Glomerular visceral epithelial cell (primary cell): ENCODE data around the gene VTI1A.
A peak's percentile ranks its signal among the peaks of the same experiment; 100 is the strongest.
"Not testable (repeated sequence)": the region's sequence is repeated elsewhere in the genome, so short reads cannot be mapped to it uniquely, and the experiment has no call there.

ENCODE experiments used
- DNase-seq: peaks from one replicate; pipeline ENCODE4 v3.0.0-alpha.2; 2016; ENCODE audit errors: extremely low spot score

Gene VTI1A

DNA sequence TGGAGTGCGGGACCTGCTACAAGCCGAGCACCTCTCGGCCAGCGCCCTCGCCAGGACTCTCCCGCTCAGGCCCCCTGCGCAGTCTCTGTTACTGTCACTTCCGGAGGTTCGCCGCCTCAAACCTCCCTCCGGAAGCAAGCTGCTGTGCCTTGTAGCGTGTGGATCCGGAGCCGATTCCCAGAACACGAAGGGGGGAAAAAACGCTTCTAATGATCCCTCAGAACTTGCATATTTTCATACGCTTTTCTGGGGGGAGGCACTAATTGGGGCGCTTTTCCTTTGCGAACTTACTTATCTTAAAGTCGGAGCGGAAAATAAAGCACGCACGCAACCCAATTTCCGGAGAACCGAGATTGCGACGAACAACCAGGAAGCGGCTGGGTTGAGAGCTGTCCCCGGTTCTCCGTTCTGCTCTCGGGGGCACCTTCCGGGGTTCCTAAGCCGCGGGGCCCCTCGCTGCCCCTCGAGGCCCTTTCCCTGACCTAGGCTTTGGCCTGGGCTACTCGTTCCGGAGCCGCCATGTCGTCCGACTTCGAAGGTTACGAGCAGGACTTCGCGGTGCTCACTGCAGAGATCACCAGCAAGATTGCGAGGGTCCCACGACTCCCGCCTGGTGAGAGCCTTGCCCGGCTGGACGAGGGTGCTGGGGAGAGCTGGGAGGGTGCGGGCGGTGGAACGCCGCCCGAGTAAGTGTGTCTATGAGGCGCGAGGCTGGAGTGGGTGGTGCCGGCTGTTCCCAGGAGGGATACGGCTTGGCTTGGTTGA is at the start of gene VTI1A, which contains the start of gene ZDHHC6:
Gene VTI1A, plus strand, starts transcription at position 361 of the 765 bp plus-strand sequence. Its CDS starts 159 bp downstream, at position 520.
Gene ZDHHC6, minus strand, starts transcription at position 60 of the 765 bp plus-strand sequence. CDS start 1,478 bp downstream, outside the sequence.
- peak; percentile 83 for DNase-seq

DNA sequence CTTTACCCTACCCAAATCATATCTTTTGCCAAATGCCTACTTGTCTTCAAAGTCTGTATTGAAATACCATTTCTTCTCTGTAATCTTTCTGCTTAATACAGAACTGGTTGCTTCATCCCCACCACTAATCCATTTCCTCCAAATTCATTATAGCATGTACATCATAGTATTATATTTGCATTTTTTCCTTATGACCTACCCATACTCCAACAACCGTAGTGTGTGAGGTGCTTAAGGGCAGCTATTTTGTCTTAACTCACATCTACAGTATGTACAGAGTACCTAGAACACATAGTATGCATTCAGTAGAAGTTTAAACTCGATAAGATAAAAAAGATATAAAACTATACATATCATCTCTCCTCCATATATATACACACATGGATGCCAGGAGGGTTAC is 49.4 kb upstream of the VTI1A start:
- DNase-seq = no peak

DNA sequence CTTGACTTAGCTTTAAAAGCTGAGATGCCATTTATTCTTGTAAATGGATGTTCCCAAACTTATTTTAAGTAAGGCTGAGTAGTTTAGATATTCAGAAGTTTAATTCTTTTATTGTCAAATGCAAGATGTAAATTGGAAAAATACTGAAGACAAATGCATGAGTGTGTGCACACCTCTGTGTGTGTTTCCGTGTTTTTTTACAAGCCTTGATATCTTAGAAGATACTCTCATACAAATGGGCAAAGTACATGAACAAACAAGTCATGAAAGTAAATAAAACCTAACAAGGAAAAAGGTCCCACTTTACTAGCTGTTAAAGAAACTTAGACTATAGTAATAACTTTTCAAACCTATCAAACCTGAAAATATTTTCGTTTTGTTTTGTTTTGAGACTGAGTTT is 44.1 kb upstream of the VTI1A start:
- no peak for DNase-seq

DNA sequence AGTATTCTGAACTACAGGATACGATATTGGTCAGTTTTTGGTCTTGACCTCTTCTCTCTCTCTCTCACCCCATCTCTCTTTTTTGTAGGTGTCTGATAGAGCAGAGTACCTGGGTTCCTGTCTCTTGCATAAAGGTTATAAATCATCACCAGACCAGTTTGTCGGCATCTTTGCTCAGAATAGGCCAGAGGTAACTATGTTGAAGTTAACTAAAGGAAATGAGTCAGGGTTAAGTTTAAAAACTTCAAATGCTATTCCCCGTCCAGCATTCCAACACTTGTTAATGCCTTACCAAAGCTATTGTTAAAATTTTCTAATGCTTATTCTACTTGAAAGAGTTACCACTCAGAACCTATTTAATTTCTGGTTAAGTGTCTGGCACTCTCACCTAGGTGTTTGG is 42.4 kb upstream of the VTI1A start:
- DNase-seq = no peak

DNA sequence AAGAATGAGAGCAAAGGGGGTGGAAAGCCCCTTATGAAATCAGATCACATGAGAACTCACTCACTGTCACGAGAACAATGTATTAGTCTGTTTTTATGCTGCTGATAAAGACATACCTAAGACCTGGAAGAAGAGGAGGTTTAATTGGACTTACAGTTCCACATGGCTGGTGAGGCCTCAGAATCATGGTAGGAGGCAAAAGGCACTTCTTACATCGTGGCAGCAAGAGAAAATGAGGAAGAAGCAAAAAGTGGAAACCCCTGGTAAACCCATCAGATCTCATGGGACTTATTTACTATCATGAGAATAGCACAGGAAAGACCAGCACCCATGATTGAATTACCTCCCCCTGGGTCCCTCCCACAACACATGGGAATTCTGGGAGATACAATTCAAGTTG is 40.2 kb upstream of the VTI1A start:
- DNase-seq = not testable (repeated sequence)

DNA sequence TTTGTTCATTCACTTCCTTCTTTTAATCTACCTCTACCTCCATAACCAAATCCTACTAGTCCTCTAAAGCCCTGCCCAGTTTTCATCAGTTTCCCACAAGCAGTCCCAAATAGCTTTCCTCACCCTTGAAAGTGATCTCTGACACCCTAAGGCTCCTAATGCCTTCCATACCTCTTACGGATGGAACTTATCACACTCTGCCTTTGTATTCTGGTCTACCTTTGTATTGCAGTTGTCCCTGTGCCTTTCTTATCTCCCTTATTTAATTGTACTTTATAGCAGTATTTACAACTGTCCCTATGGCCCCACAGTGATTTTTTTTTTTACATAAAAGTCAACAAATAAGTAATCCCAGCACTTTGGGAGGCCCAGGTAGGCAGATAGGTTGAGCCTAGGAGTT is 39.3 kb upstream of the VTI1A start:
- DNase-seq = no peak

DNA sequence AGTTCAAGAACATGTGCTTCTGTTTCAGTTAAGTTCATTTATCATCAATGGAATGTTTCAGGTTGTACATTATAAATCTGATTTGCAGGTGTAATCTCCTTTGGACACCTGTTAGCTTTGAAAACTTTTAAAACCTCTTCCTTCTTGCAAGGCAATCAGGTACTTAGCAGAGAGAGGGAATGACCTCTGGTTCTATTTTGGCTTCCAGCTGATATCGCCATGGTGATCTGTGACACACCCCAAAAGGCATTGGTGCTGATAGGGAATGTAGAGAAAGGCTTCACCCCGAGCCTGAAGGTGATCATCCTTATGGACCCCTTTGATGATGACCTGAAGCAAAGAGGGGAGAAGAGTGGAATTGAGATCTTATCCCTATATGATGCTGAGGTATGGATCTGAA is 37.7 kb upstream of the VTI1A start:
- DNase-seq = no peak

DNA sequence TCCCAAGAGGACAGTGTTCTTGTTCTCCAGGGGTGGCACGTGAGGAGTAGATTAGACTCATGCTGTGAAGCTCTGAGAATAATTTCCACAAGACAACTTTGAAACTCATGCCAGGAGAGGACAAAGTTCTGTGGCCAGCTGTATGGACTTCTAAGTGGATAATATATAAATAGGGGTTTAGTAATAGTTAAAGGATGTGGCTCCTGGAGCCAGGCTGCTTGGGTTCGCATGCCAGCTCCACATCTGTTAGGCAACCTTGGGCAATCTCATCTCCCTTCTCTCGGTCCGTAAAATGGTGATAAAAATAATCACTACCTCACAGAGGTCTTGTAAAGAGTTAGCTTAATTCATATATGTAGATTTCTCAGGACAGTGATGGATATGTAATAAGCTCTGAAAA is 37.3 kb upstream of the VTI1A start:
- no peak for DNase-seq

DNA sequence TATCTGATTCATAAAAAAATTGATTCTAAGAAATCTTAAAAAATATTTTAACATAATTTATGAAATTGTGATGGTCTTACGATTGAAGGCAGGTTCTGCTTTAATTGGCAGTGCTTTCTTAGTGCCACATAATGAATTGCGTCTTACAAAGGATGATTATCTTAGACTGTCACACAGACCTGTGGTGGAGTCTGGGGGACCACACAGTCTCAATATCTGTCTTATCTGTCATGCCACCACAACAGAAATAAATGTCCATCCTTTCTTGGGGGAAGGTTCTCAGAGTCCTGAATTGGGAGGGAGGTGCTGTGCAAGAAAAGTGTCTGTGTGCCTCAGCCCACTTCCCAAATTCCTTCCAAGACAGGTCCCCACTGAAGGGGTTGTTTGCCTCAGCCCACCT is 34.3 kb upstream of the VTI1A start:
- DNase-seq = no peak

DNA sequence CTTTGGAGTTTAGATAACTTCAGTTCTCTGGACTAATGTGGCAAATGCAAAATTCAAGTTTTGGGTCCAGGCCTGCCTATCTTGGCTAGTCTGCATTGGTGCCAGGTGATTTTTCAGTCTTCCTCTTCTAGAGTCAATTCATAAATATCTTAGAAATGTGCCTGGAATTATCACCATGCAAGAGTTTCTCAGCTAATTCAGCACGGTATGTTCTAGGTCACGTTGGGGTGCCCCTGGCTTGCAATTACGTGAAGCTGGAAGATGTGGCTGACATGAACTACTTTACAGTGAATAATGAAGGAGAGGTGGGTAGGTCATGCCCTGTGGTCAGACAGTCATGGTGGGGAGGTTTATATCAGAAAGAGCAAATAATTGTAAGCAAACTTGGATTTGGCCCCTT is 25.3 kb upstream of the VTI1A start:
- DNase-seq = no peak

DNA sequence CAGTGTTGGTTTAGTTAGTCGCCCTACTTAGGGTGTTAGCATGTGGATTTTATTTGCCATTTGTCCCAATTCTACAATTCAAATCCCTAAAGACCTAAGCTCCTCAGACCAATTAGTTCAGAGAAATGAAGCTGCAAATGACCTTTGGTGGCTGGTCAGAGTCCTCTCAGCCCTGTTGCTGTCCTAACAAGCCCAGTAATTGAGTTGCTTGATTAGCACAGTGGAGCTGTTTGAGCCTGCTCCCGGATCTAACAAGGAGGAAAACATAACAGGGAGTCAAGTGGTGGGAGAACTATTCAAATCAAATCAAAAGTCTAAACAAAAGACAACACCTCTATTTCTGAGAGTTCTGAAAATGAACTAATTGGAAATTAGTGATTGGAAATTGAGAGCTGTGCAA is 22.4 kb upstream of the VTI1A start:
- no peak for DNase-seq

DNA sequence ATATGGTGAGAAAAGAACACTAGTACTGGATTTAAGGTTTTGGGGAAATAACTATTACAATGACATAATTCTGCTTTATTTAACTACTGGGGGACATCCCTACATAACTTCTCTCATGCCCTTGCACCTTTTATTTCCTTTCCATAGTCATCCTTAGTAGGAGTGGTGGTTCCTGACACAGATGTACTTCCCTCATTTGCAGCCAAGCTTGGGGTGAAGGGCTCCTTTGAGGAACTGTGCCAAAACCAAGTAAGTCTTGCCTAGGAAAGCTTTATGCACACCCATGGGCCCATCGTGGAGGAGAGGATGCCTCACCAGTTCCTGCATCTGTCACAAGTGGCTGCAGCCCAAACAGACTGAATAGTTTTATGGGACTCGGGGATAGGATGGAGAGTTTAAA is 20.9 kb upstream of the VTI1A start:
- no peak for DNase-seq

DNA sequence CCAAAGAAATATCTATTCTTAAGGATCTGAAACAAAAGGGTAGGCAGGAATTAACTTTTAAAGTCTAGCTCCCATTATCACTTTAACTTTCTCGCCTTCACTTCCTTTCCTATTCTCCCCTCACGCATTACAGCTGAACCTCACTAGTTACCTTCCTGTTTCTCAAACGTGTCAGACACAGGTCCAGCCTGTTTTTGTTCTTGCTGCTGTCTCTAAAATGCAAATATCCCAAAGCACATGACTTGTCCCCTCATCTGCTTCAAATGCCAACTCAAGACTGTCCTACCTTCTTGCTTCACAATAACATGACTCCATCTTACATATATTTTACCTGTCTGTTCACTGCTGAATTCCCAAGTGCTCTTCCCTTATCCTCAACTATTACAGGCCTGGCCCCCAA is 17.9 kb upstream of the VTI1A start:
- no peak for DNase-seq

DNA sequence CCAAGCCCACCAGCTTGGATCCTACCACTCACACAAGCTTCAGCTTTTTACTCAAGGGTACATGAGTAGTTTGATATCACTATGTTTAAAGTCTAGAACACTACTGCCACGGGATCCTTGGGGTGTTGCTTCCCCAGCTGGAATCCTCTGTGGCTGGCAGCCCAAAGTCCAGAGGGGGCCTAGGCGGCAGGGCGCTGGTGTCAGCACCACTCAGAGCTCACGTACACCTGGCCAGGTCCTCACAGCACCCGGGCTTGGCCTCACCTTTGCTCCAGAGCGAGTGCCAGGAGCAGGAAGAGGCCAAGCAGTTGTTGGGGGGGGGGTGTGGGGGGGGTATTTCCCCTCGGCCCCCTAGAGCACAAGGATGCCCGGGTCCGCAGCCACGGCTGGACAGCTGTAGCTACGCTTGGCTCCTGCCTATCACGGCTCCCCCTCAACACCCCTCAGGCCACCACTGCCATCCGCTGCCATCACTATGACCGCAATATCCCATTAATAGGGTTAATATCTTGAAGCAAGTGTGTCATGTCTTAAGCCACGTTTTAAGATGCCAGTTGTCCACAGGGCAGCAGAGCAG is 17.3 kb upstream of the VTI1A start:
- no peak for DNase-seq

DNA sequence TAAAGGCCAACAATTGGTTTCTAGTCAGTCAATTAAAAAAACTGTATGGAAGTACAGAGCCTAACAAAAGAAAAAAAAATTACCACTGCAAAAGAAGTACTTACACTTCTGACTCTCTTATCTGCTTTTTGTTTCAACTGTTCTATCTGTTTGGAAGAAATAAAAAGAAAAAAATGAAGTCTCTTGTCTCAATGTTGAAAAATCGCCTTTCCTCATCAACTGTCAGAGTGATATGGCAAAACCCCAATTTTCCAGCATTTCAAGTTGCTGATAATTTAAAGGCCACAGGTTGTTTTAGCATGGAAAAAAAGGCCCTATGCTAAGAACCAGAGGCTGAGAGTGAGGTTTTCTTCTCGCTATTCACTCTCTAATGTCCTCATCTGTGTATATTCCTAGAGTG is 13.9 kb upstream of the VTI1A start:
- DNase-seq = no peak

DNA sequence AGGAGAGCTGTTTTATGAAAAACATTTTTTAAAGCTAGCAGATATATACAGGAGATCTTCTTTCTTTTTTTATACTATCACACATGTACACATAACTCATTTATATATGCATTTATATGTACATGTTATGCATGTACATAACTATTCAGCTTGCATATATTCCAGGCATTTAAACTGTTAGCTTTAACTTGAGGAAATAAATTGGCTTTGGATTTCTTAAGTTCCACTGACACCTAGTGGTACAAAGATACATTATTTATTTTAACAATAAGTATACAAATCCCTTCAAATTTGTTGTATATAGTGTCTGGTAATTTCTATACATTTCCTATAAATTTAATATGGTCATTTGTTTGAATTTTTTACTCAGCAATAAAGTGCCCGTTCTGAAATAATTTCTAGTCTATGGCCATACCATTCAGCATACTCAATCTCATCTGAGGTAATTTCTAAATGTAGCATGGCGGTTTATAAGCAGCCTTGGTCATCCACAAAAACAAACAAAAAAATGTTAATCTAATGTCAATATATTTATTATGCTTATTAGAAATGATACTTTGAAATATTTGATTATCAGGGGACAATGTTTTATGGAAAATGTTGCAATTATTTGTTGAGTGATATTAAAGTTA is 11.9 kb upstream of the VTI1A start:
- DNase-seq = peak; percentile 11

DNA sequence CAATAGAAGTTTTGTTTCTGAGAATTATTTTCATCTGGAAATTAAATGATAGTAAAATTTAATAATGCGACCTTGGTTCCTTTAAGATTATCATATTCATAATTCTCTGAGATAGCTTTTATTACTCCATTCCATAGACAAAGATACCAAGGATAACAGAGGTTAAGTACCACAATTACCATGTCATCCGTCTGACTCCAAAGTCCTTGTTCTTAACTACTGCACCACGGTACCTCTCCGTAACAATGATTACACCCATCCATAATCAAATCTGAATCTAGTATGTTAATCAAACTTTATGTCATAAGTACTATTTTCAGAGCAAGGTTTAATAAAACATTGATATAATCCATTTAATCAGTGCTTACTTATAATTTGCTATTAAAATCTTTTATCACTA is 8.7 kb upstream of the VTI1A start:
- DNase-seq = no peak

DNA sequence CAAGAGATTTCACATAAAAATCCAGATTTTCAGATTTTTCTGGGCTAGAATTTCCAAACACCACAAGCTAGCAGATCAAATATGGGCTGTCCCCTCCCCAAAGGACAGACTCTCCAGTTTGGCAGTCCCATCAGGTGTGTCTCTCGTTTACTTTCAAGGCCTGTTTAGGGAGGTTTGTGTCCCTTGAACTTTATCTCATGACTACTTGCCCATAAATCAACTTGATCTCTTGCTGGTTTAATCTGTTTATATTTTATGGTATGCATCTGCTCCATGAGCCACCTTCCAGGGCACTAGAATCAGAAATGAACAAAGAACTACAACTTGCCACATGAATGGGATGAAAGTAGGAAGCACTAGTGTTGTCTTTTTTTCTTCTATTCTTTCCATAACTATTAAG is 5.5 kb upstream of the VTI1A start:
- no peak for DNase-seq

DNA sequence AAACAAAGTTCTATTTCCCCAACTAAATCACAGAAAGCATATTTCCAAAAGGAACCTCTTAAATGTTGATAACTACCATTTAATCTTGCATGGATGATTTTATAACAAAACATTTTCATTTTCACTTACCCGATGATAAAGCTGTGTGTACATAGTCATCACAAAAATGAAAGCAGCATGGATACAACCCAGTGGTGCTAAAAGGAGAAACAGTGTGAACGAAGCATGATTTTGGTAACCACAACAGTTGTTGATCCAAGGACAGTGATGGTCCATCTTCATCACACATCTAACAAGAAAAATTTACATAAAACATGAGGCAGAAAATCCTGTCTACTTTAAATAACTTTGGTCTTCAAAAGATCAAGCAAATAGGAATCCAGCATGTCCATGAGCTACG is 5.0 kb upstream of the VTI1A start:
- no peak for DNase-seq

DNA sequence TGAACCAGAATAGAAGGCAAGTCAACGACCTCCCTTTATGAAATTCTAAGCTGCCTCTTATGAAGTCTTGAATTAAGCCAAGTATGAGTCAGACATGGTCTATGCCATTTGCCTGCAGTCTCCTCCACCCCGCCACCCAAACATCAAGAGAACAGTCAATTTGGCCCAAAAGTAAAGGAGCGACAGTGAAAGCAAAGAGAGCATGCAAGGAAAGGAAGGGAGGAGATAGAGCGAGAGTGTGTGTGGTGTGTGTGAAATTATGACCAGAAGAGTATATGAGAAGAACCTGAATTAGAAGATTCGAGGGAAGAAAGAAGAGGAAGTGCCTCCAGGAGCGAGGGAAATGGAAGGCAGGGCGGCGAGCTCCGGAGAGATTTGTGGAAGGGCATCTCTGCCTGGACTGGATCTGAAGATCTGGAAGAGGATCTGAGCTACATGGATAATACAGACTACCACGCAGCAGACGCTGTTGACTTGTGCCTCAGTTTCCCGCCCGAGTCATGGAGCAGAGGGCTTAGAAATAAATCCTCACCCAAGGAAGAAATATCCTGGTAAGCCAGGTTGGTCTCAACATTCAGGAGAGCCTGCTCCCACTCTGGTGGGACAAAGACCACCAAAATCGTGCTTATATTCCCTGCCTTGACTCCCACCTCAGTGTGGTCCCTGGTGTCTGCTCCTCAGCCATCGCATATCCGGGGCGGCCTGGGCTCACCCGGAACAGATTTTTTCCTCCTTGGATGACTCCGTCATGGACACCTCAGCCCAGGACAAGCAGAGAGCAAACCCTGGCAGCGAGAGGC is 760 bp upstream of the VTI1A start:
- peak; percentile 22 for DNase-seq

DNA sequence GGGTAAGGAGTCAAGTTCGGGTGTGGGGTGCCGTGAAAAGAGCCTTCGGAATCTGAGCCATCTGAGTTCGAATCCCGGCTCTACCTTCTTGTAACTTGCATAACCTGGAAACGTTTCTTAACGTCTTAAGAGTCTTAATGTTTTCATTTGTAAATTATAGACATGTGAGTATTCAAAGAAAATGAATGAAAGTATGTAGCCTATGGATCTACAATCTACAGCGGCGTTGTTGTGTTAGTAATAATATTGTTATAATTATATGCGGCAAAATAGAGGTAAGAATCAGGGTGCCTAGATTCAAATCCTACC is 559 bp downstream of the VTI1A start:
- no peak for DNase-seq

DNA sequence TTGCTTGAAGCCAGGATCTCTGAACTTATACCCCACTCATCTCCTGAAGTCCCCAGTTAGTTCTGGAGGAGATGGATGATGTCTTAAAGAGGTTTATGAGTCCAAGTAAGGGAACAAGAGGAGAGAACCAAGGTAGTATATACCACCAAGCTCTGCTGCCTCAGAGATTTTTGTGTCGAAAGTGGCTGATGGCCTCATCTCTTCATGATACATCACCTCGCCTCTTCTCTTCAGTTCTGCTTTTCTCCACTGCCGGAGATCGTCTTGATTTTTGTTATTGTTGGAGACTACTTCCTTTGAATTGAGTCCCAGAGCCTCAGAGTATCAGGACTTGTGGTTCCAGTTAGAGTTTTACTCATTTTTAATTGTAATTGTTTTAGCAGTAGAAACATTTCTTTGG is 1.9 kb downstream of the VTI1A start:
- DNase-seq = no peak
